HG02852 (cell line): ENCODE results near the gene HOXC6.
"Not testable (repeated sequence)": the region's sequence is repeated elsewhere in the genome, so short reads cannot be mapped to it uniquely, and the experiment has no call there.

ENCODE experiments used
- ATAC-seq: cut with Tn5 transposase; IDR thresholded peaks from one replicate; pipeline ENCODE4 v1.9.1; 2021; ENCODE audit warnings: mild to moderate bottlenecking, moderate library complexity; ENCODE audit not compliant: unreplicated experiment

Gene HOXC6

DNA sequence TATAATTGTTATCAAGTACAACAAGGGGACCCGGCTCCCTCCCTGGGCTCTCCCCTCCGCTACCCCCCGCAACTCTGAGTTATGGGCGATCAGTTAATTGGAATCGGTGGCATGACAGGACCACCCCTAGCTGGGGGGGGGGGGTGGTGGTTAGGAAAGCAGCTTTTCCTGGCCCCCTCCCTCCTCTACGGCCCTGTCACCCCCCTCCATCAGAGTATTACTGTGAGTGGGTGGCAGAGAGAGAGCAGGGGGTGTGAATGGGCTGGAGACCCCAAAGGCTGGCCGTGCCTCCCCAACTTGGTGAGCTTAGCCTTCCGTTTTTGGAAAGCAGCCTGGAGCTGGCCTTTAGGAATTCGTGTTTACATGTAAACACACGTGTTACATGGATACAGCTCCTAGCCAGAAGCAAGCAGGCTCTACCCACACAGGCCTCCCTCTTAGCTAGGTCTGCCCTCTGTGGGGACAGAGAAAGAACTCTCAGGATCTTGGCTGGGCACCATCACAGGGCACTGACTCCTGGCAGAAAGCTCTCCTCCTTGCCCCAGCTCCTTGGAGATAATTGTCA lies 24.3 kb downstream of the HOXC6 start:
- ATAC-seq = no peak

DNA sequence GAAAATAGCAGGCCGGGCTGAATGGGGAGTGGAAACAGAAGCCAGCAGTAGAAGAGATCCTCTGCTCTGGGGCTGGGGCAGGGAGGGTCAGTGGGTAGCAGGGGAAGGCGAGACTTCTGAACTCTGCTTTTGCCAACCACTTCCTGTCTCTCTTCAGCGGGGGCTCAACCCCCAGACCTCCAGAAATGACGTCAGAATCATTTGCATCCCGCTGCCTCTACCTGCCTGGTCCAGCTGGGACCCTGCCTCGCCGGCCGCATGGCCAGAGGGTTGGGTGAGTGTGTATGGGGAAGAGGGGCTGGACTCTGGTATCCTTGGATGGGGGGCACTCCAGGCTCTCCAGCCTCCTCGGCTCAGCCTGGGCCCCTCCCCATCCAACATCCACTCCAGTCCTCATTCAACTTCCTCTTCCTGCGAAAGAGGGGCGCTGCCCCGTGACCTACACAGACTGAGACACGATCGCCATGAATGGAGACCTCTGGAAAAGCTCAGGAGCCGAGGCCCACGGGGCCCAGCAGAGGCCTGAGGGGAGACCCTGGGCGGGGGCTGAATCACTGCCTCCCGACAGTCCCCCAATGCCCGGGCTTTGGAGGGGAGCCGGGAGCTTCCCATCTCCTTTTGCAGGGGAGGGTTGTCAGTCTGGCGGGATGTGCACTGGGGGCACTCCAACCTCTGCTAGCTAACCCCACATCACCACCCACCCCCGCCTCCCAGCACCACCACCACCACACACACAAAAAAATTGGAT lies 24.9 kb downstream of the HOXC6 start:
- ATAC-seq = peak; percentile 62

DNA sequence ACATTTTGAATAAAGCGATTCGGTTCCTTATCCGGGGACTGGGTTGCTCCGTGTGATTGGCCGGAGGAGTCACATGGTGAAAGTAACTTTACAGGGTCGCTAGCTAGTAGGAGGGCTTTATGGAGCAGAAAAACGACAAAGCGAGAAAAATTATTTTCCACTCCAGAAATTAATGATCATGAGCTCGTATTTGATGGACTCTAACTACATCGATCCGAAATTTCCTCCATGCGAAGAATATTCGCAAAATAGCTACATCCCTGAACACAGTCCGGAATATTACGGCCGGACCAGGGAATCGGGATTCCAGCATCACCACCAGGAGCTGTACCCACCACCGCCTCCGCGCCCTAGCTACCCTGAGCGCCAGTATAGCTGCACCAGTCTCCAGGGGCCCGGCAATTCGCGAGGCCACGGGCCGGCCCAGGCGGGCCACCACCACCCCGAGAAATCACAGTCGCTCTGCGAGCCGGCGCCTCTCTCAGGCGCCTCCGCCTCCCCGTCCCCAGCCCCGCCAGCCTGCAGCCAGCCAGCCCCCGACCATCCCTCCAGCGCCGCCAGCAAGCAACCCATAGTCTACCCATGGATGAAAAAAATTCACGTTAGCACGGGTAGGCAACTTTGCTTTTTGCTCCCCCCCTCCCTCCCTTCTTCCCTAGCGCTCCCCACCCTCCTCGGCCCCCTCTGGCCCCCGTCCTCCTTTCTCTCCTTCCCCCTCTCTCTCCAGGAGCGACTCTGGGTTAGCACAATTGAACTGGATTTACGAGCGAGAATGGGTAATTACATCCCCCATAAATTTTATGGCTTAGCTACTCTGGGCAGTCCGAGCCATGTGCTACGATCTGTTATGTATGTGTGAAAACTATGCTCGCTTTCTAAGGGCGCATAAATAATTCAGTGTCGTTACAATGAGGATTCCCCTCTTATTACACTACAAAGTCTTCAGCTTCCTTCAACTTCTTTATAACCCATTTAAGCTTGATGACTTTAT lies 25.8 kb downstream of the HOXC6 start, which contains the start of gene HOXC4:
Gene HOXC4, plus strand, starts transcription at position 85 of the 991 bp plus-strand sequence. Its CDS starts 88 bp downstream, at position 173.
- ATAC-seq = peak; percentile 58

DNA sequence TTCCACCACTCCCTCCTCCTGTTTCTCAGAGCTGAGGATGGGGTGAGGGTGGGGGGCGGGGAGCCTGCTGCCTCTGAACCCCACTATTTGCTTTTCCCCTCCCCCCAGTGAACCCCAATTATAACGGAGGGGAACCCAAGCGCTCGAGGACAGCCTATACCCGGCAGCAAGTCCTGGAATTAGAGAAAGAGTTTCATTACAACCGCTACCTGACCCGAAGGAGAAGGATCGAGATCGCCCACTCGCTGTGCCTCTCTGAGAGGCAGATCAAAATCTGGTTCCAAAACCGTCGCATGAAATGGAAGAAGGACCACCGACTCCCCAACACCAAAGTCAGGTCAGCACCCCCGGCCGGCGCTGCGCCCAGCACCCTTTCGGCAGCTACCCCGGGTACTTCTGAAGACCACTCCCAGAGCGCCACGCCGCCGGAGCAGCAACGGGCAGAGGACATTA lies 26.5 kb downstream of the HOXC6 start:
- ATAC-seq = no peak

DNA sequence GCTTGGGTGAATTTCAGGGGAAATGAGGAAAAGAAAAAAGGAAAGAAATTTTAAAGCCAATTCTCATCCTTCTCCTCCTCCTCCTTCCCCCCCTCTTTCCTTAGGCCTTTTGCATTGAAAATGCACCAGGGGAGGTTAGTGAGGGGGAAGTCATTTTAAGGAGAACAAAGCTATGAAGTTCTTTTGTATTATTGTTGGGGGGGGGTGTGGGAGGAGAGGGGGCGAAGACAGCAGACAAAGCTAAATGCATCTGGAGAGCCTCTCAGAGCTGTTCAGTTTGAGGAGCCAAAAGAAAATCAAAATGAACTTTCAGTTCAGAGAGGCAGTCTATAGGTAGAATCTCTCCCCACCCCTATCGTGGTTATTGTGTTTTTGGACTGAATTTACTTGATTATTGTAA lies 27.3 kb downstream of the HOXC6 start:
- ATAC-seq = no peak

DNA sequence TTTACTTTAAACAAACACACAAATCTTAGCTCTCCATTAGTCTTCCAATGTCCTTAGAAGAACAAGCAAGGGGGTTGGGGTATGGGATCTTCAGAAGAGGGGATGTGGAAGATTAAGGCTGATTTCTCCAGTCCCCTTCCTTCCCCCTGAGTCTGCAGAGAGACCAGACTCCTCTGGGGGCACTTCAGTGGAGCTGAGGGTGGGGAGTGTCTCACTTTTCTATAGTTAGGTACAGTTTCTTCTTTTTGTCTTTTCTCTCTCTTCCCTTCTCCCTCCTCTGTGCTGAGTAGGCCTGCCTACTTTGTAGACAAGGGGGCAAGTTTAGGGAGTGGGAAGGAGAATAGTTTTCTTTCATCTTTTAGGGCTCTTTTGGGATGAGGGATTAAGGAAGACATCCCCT lies 27.9 kb downstream of the HOXC6 start:
- no peak for ATAC-seq

- no peak for ATAC-seq
Measured at GRCh38 chr12:54058128-54058768, 30.0 kb downstream of the HOXC6 start.

GRCh38 chr12:54059668-54060067 lies 31.4 kb downstream of the HOXC6 start:
- no peak for ATAC-seq

GRCh38 chr12:54060174-54060974 lies 32.1 kb downstream of the HOXC6 start:
- ATAC-seq = no peak

- no peak for ATAC-seq
Measured at GRCh38 chr12:54060975-54061778, 32.9 kb downstream of the HOXC6 start.

DNA sequence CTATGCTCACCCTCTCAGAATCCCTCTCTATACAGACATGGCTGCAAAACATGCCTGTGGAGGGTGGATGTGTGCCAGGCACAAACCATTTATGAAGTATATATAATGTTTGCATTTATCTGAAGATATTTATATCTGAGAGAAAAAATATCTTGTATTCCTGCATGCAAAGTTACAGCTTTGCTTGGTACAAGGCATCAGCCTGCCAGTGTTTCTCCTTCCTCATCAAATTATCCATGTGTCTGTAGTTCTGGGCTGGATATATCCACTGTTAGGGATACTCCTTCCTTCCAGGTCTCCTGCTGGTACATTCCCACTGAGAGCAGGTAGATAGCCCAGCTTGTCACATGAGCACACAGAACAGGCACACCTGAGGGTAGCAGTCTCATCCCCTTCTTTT lies 37.4 kb downstream of the HOXC6 start:
- no peak for ATAC-seq

DNA sequence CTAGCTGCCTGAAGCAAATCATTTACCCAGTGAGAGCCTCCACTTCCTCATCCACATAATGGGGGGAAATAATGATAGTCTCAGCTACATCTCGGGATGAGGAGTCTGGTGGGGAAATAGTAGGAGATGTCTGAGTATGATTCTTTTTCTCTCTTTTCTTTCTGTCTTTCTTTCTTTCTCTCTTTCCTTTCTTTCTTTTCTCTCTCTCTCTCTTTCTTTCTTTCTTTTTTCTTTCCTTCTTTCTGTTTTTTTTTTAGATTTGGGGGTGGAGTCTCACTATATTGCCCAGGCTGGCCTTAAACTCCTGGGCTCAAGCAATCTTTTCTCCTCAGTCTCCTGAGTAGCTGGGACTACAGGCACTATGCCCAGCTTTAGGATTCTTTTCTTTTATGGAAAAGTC lies 38.2 kb downstream of the HOXC6 start:
- no peak for ATAC-seq

DNA sequence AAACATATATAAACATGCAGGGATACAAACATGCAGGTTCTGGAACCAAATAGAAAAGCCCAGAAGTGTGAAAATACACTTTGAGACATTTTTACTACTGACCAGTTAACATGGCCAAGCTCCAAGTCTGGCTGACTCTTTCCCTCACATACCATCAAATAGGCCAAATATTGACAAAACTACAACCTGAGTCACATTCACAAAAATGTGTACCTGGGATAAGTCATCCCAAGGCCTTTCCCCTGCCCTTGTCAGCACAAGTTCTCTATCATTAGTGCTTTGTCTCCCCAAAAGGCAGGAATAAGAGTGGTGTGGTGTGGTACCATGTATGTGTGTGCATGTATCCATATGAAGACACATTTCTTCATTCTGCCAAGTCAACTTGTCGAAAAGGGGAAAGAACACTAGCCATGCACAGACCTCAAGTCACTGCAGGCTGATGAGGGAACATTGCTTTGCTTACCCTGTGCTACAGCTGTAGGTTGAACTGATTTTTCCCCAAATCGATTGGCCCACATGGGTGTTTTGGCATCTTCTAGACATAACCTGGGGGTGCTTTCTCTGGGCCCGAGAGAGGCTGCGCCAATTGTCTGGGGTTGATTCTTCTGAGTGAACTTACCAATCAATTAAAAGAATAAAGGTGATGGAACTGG lies 40.3 kb downstream of the HOXC6 start:
- no peak for ATAC-seq

GRCh38 chr12:54071942-54072341 lies 43.7 kb downstream of the HOXC6 start:
- ATAC-seq = no peak

GRCh38 chr12:54074308-54074707 lies 46.1 kb downstream of the HOXC6 start:
- ATAC-seq = no peak

DNA sequence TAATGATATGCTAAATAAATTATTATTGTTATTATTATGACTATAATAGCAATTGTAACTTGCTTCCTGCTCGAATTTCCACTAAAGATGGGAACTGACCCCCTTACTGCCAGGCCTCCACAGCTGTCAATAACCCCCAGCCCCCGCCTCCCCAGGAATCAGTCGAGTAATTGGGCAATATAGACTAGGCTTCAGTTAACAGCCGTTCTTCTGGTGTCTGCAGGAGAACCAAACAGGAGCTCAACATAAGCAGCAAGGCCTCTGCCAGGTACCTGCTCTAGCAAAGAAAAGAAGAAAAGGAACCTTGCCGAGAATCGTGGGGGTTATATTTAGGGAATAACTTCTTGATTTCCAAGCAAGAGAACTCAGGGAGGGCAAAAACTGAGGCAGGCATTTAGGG lies 47.2 kb downstream of the HOXC6 start:
- ATAC-seq = no peak

- ATAC-seq = no peak
Measured at GRCh38 chr12:54075974-54076373, 47.7 kb downstream of the HOXC6 start.

DNA sequence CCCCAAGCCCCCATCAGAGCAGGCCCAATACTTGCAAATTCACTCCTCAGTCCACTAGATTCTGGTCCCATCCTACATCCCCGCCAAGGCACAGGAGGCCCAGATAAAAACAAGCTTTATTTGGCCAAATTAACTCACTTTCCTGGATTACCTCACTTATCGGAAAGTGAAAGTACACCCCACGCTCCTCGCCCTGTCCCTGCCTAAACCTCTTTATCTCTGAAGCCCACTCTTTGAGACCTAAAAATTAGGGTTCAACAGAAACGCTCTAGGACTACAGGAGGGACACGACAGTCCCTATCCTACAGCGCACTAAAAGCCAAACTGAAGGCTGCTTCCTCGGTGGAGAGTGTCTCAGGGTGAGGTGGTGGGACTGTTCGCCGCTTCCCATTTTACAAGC lies 49.6 kb downstream of the HOXC6 start:
- ATAC-seq = not testable (repeated sequence)

- ATAC-seq = not testable (repeated sequence)
Measured at GRCh38 chr12:54079115-54079514, 50.9 kb downstream of the HOXC6 start.
